OCI-LY1 (cell line): ENCODE data around the gene GPR143.

Experiments used
- H2AFZ ChIP-seq: fragments of 200-600 bp; sonication (generic), shearing (Covaris generic); 2 replicates; pipeline ENCODE4 v1.6.0; 2014; ENCODE audit warnings: antibody characterized with exemption, mild to moderate bottlenecking, low read length
- H3F3A ChIP-seq: fragments of 200-600 bp; sonication (generic), shearing (Covaris generic); 2 replicates; pipeline ENCODE4 v1.6.0; 2014; ENCODE audit warnings: mild to moderate bottlenecking, antibody characterized with exemption, low read length, moderate library complexity; ENCODE audit not compliant: insufficient read depth
- H3K27ac ChIP-seq: fragments of 200-600 bp; sonication (generic); 2 replicates; pipeline ENCODE4 v1.5.1; 2014; ENCODE audit warnings: low read length, mixed run types, mild to moderate bottlenecking, low read depth; ENCODE audit not compliant: poor library complexity, severe bottlenecking
- H3K27me3 ChIP-seq: fragments of 200-600 bp; sonication (generic); 2 replicates; pipeline ENCODE4 v1.6.0; 2014; ENCODE audit warnings: antibody characterized with exemption, mild to moderate bottlenecking, low read length, moderate library complexity; ENCODE audit not compliant: insufficient read depth
- H3K36me3 ChIP-seq: fragments of 200-600 bp; sonication (generic); 2 replicates; pipeline ENCODE4 v1.6.1; 2014; ENCODE audit warnings: mild to moderate bottlenecking, antibody characterized with exemption, low read length, moderate library complexity, mixed read lengths; ENCODE audit not compliant: insufficient read depth
- H3K4me1 ChIP-seq: fragments of 200-600 bp; sonication (generic); 2 replicates; pipeline ENCODE4 v1.5.1; 2014; ENCODE audit warnings: mild to moderate bottlenecking, low read length, moderate library complexity; ENCODE audit not compliant: insufficient read depth, severe bottlenecking
- H3K4me2 ChIP-seq: fragments of 200-600 bp; sonication (generic), shearing (Covaris generic); 2 replicates; pipeline ENCODE4 v1.6.1; 2014; ENCODE audit warnings: low read length
- H3K4me3 ChIP-seq: fragments of 200-600 bp; sonication (generic); 2 replicates; pipeline ENCODE4 v1.5.1; 2014; ENCODE audit warnings: low read length, low read depth, mild to moderate bottlenecking, mixed read lengths; ENCODE audit not compliant: poor library complexity, severe bottlenecking
- H3K79me2 ChIP-seq: fragments of 200-600 bp; shearing (Covaris generic); 2 replicates; pipeline ENCODE4 v1.6.1; 2016; ENCODE audit warnings: mixed run types, low read length, mixed read lengths; ENCODE audit not compliant: insufficient read depth
- H3K9ac ChIP-seq: fragments of 200-600 bp; sonication (generic), shearing (Covaris generic); 2 replicates; pipeline ENCODE4 v1.6.1; 2014; ENCODE audit warnings: mild to moderate bottlenecking, low read length, mixed read lengths
- H3K9me2 ChIP-seq: fragments of 200-600 bp; sonication (generic), shearing (Covaris generic); 2 replicates; pipeline ENCODE4 v1.6.1; 2014; ENCODE audit warnings: low read depth, mild to moderate bottlenecking, low read length, mixed read lengths
- H3K9me3 ChIP-seq: fragments of 200-600 bp; shearing (Covaris generic); 2 replicates; pipeline ENCODE4 v1.6.1; 2014; ENCODE audit warnings: low read length, mixed read lengths
- H4K20me1 ChIP-seq: fragments of 200-600 bp; sonication (generic), shearing (Covaris generic); 2 replicates; pipeline ENCODE4 v1.6.0; 2016; ENCODE audit warnings: mild to moderate bottlenecking, low read length; ENCODE audit not compliant: insufficient read depth
- EZH2 ChIP-seq: fragments of 200-600 bp; sonication (generic), shearing (Covaris generic); IDR thresholded peaks from 2 replicates; pipeline ENCODE4 v1.8.0; 2017; ENCODE audit warnings: borderline replicate concordance, mixed run types, mild to moderate bottlenecking, antibody characterized with exemption, low read length, moderate library complexity, mixed read lengths
- TF ChIP-seq, protein P1 (sequence below): fragments of 200-600 bp; sonication (generic), shearing (Covaris generic); IDR thresholded peaks from 2 replicates; pipeline ENCODE4 v1.5.1; 2017; ENCODE audit warnings: mild to moderate bottlenecking, antibody characterized with exemption, low read length, moderate library complexity, mixed read lengths

GPR143 gene

GRCh38 chrX:9700555-9700954 lies 65.1 kb downstream of the GPR143 start:
- H4K20me1 ChIP-seq: no peaks in the 10 kb centered on the region
- H3K9ac ChIP-seq: no peak overlapping the region
- no peaks in the 10 kb centered on the region for H3K9me3 ChIP-seq
- H2AFZ ChIP-seq: no peak overlapping the region
- H3K4me3 ChIP-seq: no peak overlapping the region
- no peaks in the 10 kb centered on the region for H3F3A ChIP-seq
- no peaks in the 10 kb centered on the region for H3K9me2 ChIP-seq
- no peaks in the 10 kb centered on the region for H3K27me3 ChIP-seq
- H3K27ac ChIP-seq: no peak overlapping the region
- H3K36me3 ChIP-seq: peaks cover 41% of the 10 kb centered on the region
- TF ChIP-seq EZH2: no peak
- H3K4me1 ChIP-seq: no peaks in the 10 kb centered on the region
- no peak overlapping the region for H3K4me2 ChIP-seq
- H3K79me2 ChIP-seq: no peaks in the 10 kb centered on the region

DNA sequence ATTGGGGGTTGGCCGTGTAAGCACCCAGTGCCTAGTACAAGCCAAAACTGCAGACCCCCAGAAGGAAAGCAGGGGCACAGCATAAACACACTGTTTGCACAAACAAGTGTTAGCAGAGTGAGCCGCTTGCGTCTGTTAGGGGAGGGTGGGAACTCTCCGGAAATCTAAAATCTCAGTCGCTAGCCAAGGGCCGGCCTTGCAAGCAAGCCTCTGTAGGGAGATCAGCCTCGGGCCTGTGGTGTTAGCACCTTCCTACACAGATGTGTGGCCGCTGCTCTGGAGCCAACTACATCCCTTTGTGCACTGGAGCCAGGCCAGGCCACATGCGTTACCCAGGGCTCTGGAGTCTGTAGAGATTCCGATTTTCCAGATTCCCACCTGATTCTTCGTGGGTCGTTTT lies 67.1 kb downstream of the GPR143 start:
- H3K27me3 ChIP-seq: no peaks in the 10 kb centered on the region
- no peak overlapping the region for H3K27ac ChIP-seq
- H2AFZ ChIP-seq: no peak overlapping the region
- H4K20me1 ChIP-seq: no peaks in the 10 kb centered on the region
- H3K4me3 ChIP-seq: no peak overlapping the region
- TF ChIP-seq, protein P1, sequence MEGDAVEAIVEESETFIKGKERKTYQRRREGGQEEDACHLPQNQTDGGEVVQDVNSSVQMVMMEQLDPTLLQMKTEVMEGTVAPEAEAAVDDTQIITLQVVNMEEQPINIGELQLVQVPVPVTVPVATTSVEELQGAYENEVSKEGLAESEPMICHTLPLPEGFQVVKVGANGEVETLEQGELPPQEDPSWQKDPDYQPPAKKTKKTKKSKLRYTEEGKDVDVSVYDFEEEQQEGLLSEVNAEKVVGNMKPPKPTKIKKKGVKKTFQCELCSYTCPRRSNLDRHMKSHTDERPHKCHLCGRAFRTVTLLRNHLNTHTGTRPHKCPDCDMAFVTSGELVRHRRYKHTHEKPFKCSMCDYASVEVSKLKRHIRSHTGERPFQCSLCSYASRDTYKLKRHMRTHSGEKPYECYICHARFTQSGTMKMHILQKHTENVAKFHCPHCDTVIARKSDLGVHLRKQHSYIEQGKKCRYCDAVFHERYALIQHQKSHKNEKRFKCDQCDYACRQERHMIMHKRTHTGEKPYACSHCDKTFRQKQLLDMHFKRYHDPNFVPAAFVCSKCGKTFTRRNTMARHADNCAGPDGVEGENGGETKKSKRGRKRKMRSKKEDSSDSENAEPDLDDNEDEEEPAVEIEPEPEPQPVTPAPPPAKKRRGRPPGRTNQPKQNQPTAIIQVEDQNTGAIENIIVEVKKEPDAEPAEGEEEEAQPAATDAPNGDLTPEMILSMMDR: no peak
- no peak for TF ChIP-seq EZH2
- H3F3A ChIP-seq: no peaks in the 10 kb centered on the region
- no peaks in the 10 kb centered on the region for H3K79me2 ChIP-seq
- no peaks in the 10 kb centered on the region for H3K4me1 ChIP-seq
- no peaks in the 10 kb centered on the region for H3K9me3 ChIP-seq
- H3K9ac ChIP-seq: no peak overlapping the region
- no peak overlapping the region for H3K4me2 ChIP-seq
- peaks cover 53% of the 10 kb centered on the region for H3K36me3 ChIP-seq
- H3K9me2 ChIP-seq: no peaks in the 10 kb centered on the region

- peaks cover 71% of the 10 kb centered on the region for H3K36me3 ChIP-seq
- no peak overlapping the region for H3K4me2 ChIP-seq
- TF ChIP-seq, protein P1: no peak
- no peak for TF ChIP-seq EZH2
Measured at GRCh38 chrX:9693307-9694001, 72.2 kb downstream of the GPR143 start.

DNA sequence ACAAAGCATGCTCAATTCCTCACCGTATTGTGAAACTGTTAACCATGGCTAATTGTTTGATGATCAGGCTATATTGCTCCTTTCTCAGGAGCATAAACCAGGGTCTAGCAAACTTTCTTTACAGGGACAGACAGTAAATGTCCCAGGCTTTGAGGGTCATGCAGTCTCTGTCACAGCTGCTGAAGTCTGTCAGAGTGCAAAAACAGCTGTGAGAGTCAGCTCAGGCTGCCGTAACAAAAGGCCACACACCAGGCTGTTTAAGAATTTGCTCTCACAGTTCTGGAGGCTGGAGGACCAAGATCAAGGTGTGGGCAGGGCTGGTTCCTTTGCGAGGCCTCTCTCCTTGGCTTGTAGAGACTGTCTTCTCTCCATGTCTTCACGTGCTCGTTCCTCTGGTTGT lies 75.6 kb downstream of the GPR143 start:
- no peaks in the 10 kb centered on the region for H3K9me2 ChIP-seq
- H3K79me2 ChIP-seq: no peaks in the 10 kb centered on the region
- no peaks in the 10 kb centered on the region for H3K4me1 ChIP-seq
- H3F3A ChIP-seq: no peaks in the 10 kb centered on the region
- peaks cover 45% of the 10 kb centered on the region for H3K36me3 ChIP-seq
- no peak overlapping the region for H3K9ac ChIP-seq
- H3K27ac ChIP-seq: no peak overlapping the region
- no peak overlapping the region for H3K4me2 ChIP-seq
- no peaks in the 10 kb centered on the region for H3K27me3 ChIP-seq
- TF ChIP-seq, protein P1: no peak
- no peak for TF ChIP-seq EZH2
- no peak overlapping the region for H3K4me3 ChIP-seq
- H2AFZ ChIP-seq: no peak overlapping the region
- no peaks in the 10 kb centered on the region for H3K9me3 ChIP-seq
- no peaks in the 10 kb centered on the region for H4K20me1 ChIP-seq

More at GRCh38 chrX:9693307-9694001, 72.2 kb downstream of the GPR143 start:
- Histone ChIP-seq H4K20me1 (no peaks in the 10 kb centered on the region), H3K9me2 (no peaks in the 10 kb centered on the region), H3F3A (no peaks in the 10 kb centered on the region), H3K9ac (no peak overlapping the region), H2AFZ (no peak overlapping the region), H3K9me3 (no peaks in the 10 kb centered on the region), H3K27me3 (no peaks in the 10 kb centered on the region), H3K4me1 (no peaks in the 10 kb centered on the region), H3K4me3 (no peak overlapping the region), H3K79me2 (no peaks in the 10 kb centered on the region), H3K27ac (no peak overlapping the region)
